Thymus (tissue), 11 donors: Measurements from ENCODE around the gene PMF1. TPM values are rescaled to one million over a fixed set of nuclear protein-coding genes. Genes with fewer than 3 reads are reported as not detected.
"Not testable (repeated sequence)": the region's sequence is repeated elsewhere in the genome, so short reads cannot be mapped to it uniquely, and the experiment has no call there.

ENCODE experiments used
- DNase-seq, 9 donors: peaks; one replicate each; pipeline ENCODE4 v3.0.0-alpha.2; 2013; ENCODE audit warnings: low spot score in 9 of 9, low read depth in 6 of 9, missing footprints in 1 of 9
- H3K27ac ChIP-seq, 2 donors: one replicate each; pipeline ENCODE4 v1.5.1; 2013; ENCODE audit warnings: control low read depth in 1 of 2, low read depth in 1 of 2, low read length in 1 of 2, mild to moderate bottlenecking in 1 of 2, moderate library complexity in 1 of 2
- H3K27me3 ChIP-seq, 2 donors: one replicate each; pipeline ENCODE4 v1.5.1; 2013; ENCODE audit warnings: low read length in 1 of 2; ENCODE audit not compliant: control insufficient read depth in 2 of 2, insufficient read depth in 1 of 2
- H3K36me3 ChIP-seq, 2 donors: one replicate each; pipeline ENCODE4 v1.5.1; 2013; ENCODE audit warnings: low read length in 1 of 2, mild to moderate bottlenecking in 1 of 2, moderate library complexity in 1 of 2; ENCODE audit not compliant: control insufficient read depth in 2 of 2, insufficient read depth in 2 of 2
- H3K4me1 ChIP-seq, 2 donors: one replicate each; pipeline ENCODE4 v1.5.1; 2013; ENCODE audit warnings: low read length in 2 of 2; ENCODE audit not compliant: control insufficient read depth in 2 of 2, insufficient read depth in 2 of 2
- H3K4me3 ChIP-seq, 2 donors: one replicate each; pipeline ENCODE4 v1.5.1; 2013; ENCODE audit warnings: low read length in 2 of 2, control low read depth in 1 of 2, mild to moderate bottlenecking in 1 of 2
- H3K9me3 ChIP-seq, 2 donors: one replicate each; pipeline ENCODE4 v1.5.1; 2013; ENCODE audit warnings: low read length in 1 of 2, mild to moderate bottlenecking in 1 of 2; ENCODE audit not compliant: control insufficient read depth in 2 of 2, insufficient read depth in 1 of 2
- WGBS: extraction: QIAGEN DNeasy Blood & Tissue Kit; methylation state at CpG from one replicate; pipeline ENCODE4 v1.1.7; 2013; 5-methylcytosine and 5-hydroxymethylcytosine counted together
- polyA plus RNA-seq: library from polyadenylated mRNA; stranded (reverse); fragments of 200-250 nt; gene quantifications from one replicate; pipeline ENCODE4 v1.2.3, GENCODE V29; 2013
- total RNA-seq: library from RNA; stranded (reverse); fragments of 120-200 nt; gene quantifications from one replicate; pipeline ENCODE4 v1.2.4, GENCODE V29; 2013
- donor health status: healthy.

PMF1 gene
- total and polyA plus RNA-seq, 2 donors = 56.8 to 67.4 TPM

DNA sequence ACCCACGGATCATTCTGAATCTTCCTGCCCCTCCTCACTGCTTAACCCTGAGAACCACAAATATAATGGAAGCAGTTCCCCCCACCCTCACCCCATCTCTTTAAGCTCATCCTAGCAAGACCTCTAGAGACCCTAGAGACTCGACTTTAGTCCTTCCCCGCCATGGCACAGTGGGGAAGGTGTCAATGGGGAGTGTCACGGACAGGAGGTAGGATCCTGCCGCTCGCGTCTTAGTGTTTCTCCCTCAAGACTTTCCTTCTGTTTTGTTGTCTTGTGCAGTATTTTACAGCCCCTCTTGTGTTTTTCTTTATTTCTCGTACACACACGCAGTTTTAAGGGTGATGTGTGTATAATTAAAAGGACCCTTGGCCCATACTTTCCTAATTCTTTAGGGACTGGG lies 677 bp upstream of the PMF1 start:
- 96% methylated on average over 9 of the region's 9 CpGs for WGBS

DNA sequence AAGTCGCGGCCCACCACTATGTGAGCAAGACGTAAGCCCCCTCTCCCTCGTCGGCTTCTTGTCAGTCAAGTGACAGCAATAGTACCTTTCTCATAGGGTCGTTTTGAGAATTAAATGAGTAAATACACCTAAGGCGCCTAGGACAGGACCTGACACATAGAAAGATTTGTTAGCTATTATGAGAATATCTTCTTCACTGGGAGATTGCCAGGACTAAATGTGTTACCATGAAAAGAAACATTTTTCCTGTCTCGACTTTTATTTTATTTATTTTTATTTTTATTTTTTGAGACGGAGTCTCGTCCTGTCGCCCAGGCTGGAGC lies 798 bp downstream of the PMF1 start:
- DNase-seq = no peak
- peak overlapping the region; percentile 56 to 93 for H3K4me3 ChIP-seq
- WGBS = 32% methylated on average over 11 of the region's 11 CpGs
- H3K36me3 ChIP-seq = peaks cover 17 to 36% of the 10 kb centered on the region in 2 donors
- no peaks in the 10 kb centered on the region for H3K27me3 ChIP-seq
- peaks cover 5 to 20% of the 10 kb centered on the region in 2 donors for H3K4me1 ChIP-seq
- no peaks in the 10 kb centered on the region for H3K9me3 ChIP-seq
- peak overlapping the region; percentile 99 to 100 for H3K27ac ChIP-seq

More for the DNA sequence above, 677 bp upstream of the PMF1 start:
- DNase-seq = peak in 1 of 9 donors; percentile 10
- H3K27ac ChIP-seq = peak overlapping the region in 1 of 2 donors; percentile 100
- H3K27me3 ChIP-seq = no peaks in the 10 kb centered on the region
- peaks cover 5 to 16% of the 10 kb centered on the region in 2 donors for H3K4me1 ChIP-seq
- peak overlapping the region; percentile 56 to 93 for H3K4me3 ChIP-seq
- H3K9me3 ChIP-seq = no peaks in the 10 kb centered on the region
- H3K36me3 ChIP-seq = peaks cover 27 to 49% of the 10 kb centered on the region in 2 donors

DNA sequence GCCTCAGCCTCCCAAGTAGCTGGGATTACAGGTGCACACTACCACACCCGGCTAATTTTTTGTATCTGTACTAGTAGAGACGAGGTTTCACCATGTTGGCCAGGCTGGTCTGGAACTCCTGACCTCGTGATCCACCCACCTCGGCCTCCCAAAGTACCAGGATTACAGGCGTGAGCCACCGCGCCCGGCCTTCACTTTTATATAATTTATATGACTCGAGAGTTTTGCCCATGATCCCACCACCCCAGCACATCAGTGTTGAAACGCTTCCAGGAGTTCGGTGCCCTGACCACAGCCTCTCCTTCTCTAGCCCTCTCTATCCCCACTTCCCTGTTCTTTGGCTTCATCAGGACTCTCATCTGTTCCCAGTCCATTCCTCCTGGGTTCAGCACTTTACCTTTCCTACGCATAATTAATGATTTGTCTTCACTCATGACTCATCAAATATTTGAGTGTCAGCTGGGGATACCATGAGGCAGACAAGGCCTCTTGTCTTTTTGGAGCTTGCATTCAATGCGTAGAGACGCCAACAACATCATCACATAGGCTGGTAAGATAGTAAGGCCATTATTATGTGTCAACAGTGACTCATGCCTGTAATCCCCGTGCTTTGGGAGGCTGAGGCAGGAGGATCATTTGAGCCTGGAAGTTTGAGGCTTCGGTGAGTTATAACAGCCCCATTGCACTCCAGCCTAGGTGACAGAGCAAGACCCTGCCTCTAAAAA lies 1.4 kb downstream of the PMF1 start:
- Histone ChIP-seq H3K36me3 (peaks cover 13 to 31% of the 10 kb centered on the region in 2 donors), H3K4me1 (peaks cover 5 to 20% of the 10 kb centered on the region in 2 donors), H3K27me3 (no peaks in the 10 kb centered on the region), H3K27ac (no peak overlapping the region), H3K4me3 (peak overlapping the region in 1 of 2 donors; percentile 93), H3K9me3 (no peaks in the 10 kb centered on the region)
- WGBS = 93% methylated on average over 16 of the region's 16 CpGs
- no peak for DNase-seq

DNA sequence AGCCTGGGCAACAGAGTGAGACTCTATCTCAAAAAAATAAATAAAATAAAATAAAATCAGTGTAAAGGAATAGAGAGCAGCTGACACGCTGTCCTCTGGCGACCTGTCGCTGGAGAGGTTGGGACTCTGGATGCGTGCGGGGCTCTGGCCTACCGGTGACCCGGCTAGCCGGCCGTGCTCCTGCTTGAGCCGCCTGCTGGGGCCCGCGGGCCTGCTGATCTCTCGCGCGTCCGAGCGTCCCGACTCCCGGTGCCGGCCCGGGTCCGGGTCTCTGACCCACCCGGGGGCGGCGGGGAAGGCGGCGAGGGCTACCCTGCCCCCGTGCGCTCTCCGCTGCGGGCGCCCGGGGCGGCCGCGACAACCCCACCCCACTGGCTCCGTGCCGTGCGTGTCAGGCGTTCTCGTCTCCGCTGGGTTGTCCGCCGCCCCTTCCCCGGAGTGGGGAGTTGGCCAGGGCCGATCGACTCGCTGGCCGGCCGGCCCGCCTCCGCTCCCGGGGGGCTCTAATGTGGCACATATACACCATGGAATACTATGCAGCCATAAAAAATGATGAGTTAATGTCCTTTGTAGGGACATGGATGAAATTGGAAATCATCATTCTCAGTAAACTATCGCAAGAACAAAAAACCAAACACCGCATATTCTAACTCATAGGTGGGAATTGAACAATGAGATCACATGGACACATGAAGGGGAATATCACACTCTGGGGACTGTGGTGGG lies 3.7 kb downstream of the PMF1 start:
- Histone ChIP-seq H3K36me3 (peaks cover 11 to 22% of the 10 kb centered on the region in 2 donors), H3K4me1 (peaks cover 5 to 20% of the 10 kb centered on the region in 2 donors)
- H3K4me3 ChIP-seq, H3K27me3 ChIP-seq, H3K27ac ChIP-seq, H3K9me3 ChIP-seq, DNase-seq: not testable (repeated sequence)
- WGBS = 95% methylated on average over 55 of the region's 55 CpGs

DNA sequence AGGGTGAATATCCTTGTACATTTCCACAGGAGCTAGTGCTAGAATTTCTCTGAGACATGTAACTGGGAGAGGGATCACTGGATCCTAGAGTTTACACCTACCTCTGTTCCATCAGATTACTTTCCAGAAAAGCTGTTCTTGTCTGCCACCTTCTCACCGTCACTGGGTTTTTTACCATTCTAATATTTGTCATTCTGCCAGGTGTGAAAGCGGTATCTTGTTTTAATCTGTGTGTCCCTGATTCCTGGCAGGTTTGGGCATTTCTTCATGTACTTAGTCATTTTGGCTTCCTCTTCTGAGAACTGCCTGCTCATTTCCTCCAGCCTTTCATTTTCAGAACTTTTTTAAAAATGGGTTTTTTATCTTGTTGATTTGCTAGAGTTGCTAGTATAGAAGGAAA lies 5.1 kb downstream of the PMF1 start:
- Histone ChIP-seq H3K4me3 (no peak overlapping the region), H3K27ac (peak overlapping the region in 1 of 2 donors; percentile 35), H3K4me1 (peaks cover 0 to 14% of the 10 kb centered on the region in 2 donors), H3K27me3 (no peaks in the 10 kb centered on the region), H3K36me3 (peaks cover 17 to 20% of the 10 kb centered on the region in 2 donors), H3K9me3 (no peaks in the 10 kb centered on the region)
- 21% methylated on average over 2 of the region's 2 CpGs for WGBS
- DNase-seq = peak in 1 of 9 donors; percentile 31

DNA sequence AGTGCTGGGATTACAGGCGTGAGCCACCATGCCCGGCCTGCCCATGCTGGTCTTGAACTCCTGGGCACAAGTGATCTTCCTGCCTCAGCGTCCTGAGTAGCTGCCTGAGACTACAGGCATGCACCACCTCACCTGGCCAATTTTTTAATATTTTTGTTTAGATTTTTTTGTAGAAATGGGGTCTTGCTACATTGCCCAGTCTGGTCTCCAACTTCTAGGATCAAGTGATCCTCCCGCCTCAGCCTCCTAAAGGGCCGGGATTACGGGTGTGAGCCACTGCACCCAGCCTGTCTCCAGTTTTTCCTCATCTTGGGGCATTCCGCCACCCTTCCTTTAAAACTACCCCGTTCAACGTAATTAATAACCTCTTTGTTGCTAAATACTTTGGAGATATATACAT lies 7.4 kb downstream of the PMF1 start:
- Histone ChIP-seq H3K4me1 (peaks cover 0 to 4% of the 10 kb centered on the region in 2 donors), H3K27ac (no peak overlapping the region), H3K4me3 (no peak overlapping the region), H3K9me3 (no peaks in the 10 kb centered on the region), H3K36me3 (peaks cover 27 to 32% of the 10 kb centered on the region in 2 donors), H3K27me3 (no peaks in the 10 kb centered on the region)
- no peak for DNase-seq
- 98% methylated on average over 9 of the region's 9 CpGs for WGBS

DNA sequence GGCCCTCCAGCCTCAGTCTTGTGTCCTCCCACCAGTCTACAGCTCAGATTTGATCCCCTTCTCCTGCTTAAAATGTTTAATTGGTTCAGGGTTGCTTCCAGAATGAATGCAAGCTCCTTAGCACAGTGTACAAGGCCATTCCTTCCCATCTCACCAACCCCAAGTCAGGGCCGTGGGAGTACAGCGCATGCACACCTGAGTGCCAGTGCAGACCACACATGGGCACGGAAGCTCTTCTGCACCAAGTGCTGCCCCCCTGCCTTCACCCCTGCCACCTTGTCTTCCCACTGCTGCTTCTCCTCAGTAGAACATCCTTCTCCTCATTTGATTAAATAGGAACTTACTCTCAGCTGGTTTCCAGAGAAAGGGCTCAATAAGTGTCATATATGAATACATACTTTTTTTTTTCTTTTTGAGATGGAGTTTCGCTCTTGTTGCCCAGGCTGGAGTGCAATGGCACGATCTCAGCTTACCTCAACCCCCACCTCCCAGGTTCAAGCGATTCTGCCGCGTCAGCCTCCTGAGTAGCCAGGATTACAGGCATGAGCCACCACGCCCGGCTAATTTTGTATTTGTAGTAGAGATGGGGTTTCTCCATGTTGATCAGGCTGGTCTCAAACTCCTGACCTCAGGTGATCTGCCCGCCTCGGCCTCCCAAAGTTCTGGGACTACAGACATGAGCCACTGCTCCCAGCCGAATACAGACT lies 9.3 kb downstream of the PMF1 start:
- no peak for DNase-seq
- Histone ChIP-seq H3K4me1 (peaks cover 0 to 4% of the 10 kb centered on the region in 2 donors), H3K36me3 (peaks cover 31 to 42% of the 10 kb centered on the region in 2 donors), H3K27me3 (no peaks in the 10 kb centered on the region), H3K9me3 (no peaks in the 10 kb centered on the region), H3K4me3 (no peak overlapping the region), H3K27ac (no peak overlapping the region)
- WGBS = 98% methylated on average over 13 of the region's 13 CpGs

DNA sequence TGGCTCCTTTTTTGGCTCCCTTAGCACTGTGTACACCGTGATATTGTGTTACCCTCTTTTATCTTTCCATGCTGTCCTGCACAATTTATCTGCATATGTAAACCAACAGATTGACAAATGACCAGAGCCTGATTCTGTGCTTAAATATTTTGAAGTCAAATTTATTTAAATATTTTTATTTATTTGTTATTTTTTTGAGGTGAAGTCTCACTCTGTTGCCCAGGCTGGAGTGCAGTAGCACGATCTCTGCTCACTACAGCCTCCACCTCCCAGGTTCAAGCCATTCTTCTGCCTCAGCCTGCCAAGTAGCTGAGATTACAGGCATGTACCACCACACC lies 12.8 kb downstream of the PMF1 start:
- Histone ChIP-seq H3K36me3 (peaks cover 36 to 50% of the 10 kb centered on the region in 2 donors), H3K27ac (no peak overlapping the region), H3K4me3 (no peak overlapping the region), H3K4me1 (no peaks in the 10 kb centered on the region), H3K9me3 (no peaks in the 10 kb centered on the region), H3K27me3 (no peaks in the 10 kb centered on the region)
- 23% methylated on average over 2 of the region's 2 CpGs for WGBS
- DNase-seq = no peak

DNA sequence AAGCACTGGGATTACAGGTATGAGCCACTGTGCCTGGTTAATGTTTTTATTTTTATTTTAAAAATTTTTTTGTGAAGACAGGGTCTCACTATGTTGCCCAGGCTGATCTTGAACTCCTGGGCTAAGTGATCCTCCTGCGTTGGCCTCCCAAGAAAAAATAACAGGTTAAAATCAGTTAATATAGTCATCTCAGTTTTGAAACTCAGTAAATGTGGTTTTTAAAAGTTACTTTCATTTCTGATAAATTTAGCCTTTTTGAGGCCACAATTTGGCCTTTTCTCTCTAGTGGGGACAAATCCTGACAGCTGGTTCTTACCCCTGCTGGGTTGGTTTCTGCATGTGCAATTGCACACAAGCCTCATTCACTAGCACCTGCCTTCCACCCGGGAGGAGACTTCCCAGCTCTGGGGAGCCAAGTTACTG lies 13.3 kb downstream of the PMF1 start:
- WGBS = 65% methylated on average over 2 of the region's 2 CpGs
- Histone ChIP-seq H3K9me3 (no peaks in the 10 kb centered on the region), H3K36me3 (peaks cover 31 to 46% of the 10 kb centered on the region in 2 donors), H3K4me3 (no peak overlapping the region), H3K27ac (no peak overlapping the region), H3K27me3 (no peaks in the 10 kb centered on the region), H3K4me1 (no peaks in the 10 kb centered on the region)
- no peak for DNase-seq
